IMR-90 (cell line): ENCODE measurements around the gene GPBAR1. TPM values are rescaled to one million over a fixed set of nuclear protein-coding genes. Genes with fewer than 3 reads are reported as not detected.

Experiments used
- ATAC-seq: fragments of 200-7000 bp; cut with Tn5 transposase; 2 replicates; pipeline ENCODE4 v1.9.1; 2020; ENCODE audit warnings: low read depth, mild to moderate bottlenecking, moderate library complexity
- BruUV-seq: library from RNA; stranded (reverse); fragments of 400-500 nt; replicated peaks from 2 replicates; lab custom pipeline; 2021; lab: Mats Ljungman, UMichigan
- CTCF ChIA-PET: fragments of 300-600 bp; formaldehyde crosslinking; extraction: SDS; loops from one replicate; lab custom pipeline; 2021; ENCODE audit warnings: antibody characterized with exemption; lab: Yijun Ruan, JAX
- POLR2A ChIA-PET: fragments of 300-600 bp; sonication (Branson Sonifier 250); formaldehyde crosslinking; loops from one replicate; lab custom pipeline; 2022; ENCODE audit warnings: antibody characterized with exemption; ENCODE audit not compliant: unreplicated experiment; lab: Charles Lee
- DNase-seq: peaks from one replicate; pipeline ENCODE4 v3.0.0; 2013
- H2AFZ ChIP-seq: replicated peaks from 2 replicates; pipeline ENCODE3; 2013; ENCODE audit warnings: low read length, mild to moderate bottlenecking; ENCODE audit not compliant: poor library complexity
- H2AK5ac ChIP-seq: 2 replicates; pipeline ENCODE4 v1.6.1; 2013; ENCODE audit warnings: low read depth, low read length, inconsistent platforms
- H2AK9ac ChIP-seq: replicated peaks from 2 replicates; pipeline ENCODE3; 2013; ENCODE audit warnings: mild to moderate bottlenecking, low read depth, low read length, moderate library complexity; ENCODE audit not compliant: poor library complexity
- H2BK120ac ChIP-seq: 2 replicates; pipeline ENCODE4 v1.6.1; 2013; ENCODE audit warnings: low read depth, low read length, inconsistent platforms
- H2BK15ac ChIP-seq: 3 replicates; pipeline ENCODE4 v1.6.1; 2013; ENCODE audit warnings: low read depth, low read length, inconsistent platforms
- H2BK20ac ChIP-seq: 2 replicates; pipeline ENCODE4 v1.6.1; 2013; ENCODE audit warnings: low read depth, mild to moderate bottlenecking, inconsistent platforms, low read length, moderate library complexity
- H2BK5ac ChIP-seq: 2 replicates; pipeline ENCODE4 v1.6.1; 2013; ENCODE audit warnings: mild to moderate bottlenecking, low read depth, low read length, inconsistent platforms; ENCODE audit not compliant: poor library complexity, severe bottlenecking
- H3K14ac ChIP-seq: replicated peaks from 2 replicates; pipeline ENCODE4 v1.6.1; 2013; ENCODE audit warnings: low read depth, low read length, inconsistent platforms
- H3K18ac ChIP-seq: 2 replicates; pipeline ENCODE4 v1.6.1; 2013; ENCODE audit warnings: low read depth, low read length, control low read depth
- H3K23ac ChIP-seq: 2 replicates; pipeline ENCODE4 v1.6.1; 2013; ENCODE audit warnings: low read depth, low read length, inconsistent platforms
- H3K27ac ChIP-seq: 2 replicates; pipeline ENCODE4 v1.5.1; 2013; ENCODE audit warnings: mild to moderate bottlenecking, control low read depth, low read length; ENCODE audit not compliant: insufficient read depth
- H3K27me3 ChIP-seq: 2 replicates; pipeline ENCODE4 v1.6.1; 2013; ENCODE audit warnings: low read length; ENCODE audit not compliant: control insufficient read depth, insufficient read depth
- H3K36me3 ChIP-seq: 2 replicates; pipeline ENCODE4 v1.6.1; 2013; ENCODE audit warnings: low read length, mixed read lengths; ENCODE audit not compliant: control insufficient read depth, insufficient read depth
- H3K4ac ChIP-seq: 2 replicates; pipeline ENCODE4 v1.6.1; 2013; ENCODE audit warnings: low read depth, low read length, inconsistent platforms
- H3K4me1 ChIP-seq: 2 replicates; pipeline ENCODE4 v1.6.1; 2013; ENCODE audit warnings: low read length, mixed read lengths; ENCODE audit not compliant: control insufficient read depth, insufficient read depth
- H3K4me2 ChIP-seq: 2 replicates; pipeline ENCODE4 v1.6.1; 2013; ENCODE audit warnings: low read depth, mild to moderate bottlenecking, control low read depth, low read length, moderate library complexity
- H3K4me3 ChIP-seq: 2 replicates; pipeline ENCODE4 v1.5.1; 2013; ENCODE audit warnings: low read depth, mild to moderate bottlenecking, control low read depth, low read length, moderate library complexity; ENCODE audit not compliant: insufficient read depth
- H3K56ac ChIP-seq: 2 replicates; pipeline ENCODE4 v1.6.1; 2013; ENCODE audit warnings: low read length, inconsistent platforms; ENCODE audit not compliant: insufficient read depth; ENCODE audit errors: extremely low read depth
- H3K79me1 ChIP-seq, 2 experiments: 2 replicates each; pipeline ENCODE4 v1.6.1; 2013; ENCODE audit warnings: low read length in 2 of 2, inconsistent platforms in 1 of 2, low read depth in 1 of 2
- H3K9ac ChIP-seq: 2 replicates; pipeline ENCODE4 v1.6.1; 2013; ENCODE audit warnings: low read depth, low read length, control low read depth
- H3K9me1 ChIP-seq: 2 replicates; pipeline ENCODE4 v1.6.1; 2013; ENCODE audit warnings: low read length, inconsistent platforms; ENCODE audit not compliant: insufficient read depth
- H3K9me3 ChIP-seq: 2 replicates; pipeline ENCODE4 v1.6.1; 2013; ENCODE audit warnings: low read length; ENCODE audit not compliant: control insufficient read depth, insufficient read depth
- H4K20me1 ChIP-seq: 2 replicates; pipeline ENCODE4 v1.6.1; 2013; ENCODE audit warnings: low read length, inconsistent platforms; ENCODE audit not compliant: insufficient read depth
- H4K5ac ChIP-seq: 2 replicates; pipeline ENCODE4 v1.6.1; 2013; ENCODE audit warnings: mild to moderate bottlenecking, low read depth, low read length, control low read depth
- H4K8ac ChIP-seq, 2 experiments: 2 replicates each; pipeline ENCODE4 v1.6.1; 2013; ENCODE audit warnings: low read depth in 2 of 2, low read length in 2 of 2, control low read depth in 1 of 2, inconsistent platforms in 1 of 2
- H4K91ac ChIP-seq: 2 replicates; pipeline ENCODE4 v1.6.1; 2013; ENCODE audit warnings: low read depth, low read length, inconsistent platforms; ENCODE audit not compliant: insufficient read depth
- CTCF ChIP-seq: conservative IDR thresholded peaks from 2 replicates; pipeline ENCODE4 v1.5.1; 2012; ENCODE audit warnings: mild to moderate bottlenecking, low read depth, low read length, improper control_type of control experiment
- ELK1 ChIP-seq: fragments of 150-350 bp; IDR thresholded peaks from 2 replicates; pipeline ENCODE4 v1.6.1; 2016; ENCODE audit warnings: low read depth, mild to moderate bottlenecking, low read length, moderate library complexity, borderline replicate concordance
- MAZ ChIP-seq: IDR thresholded peaks from 2 replicates; pipeline ENCODE4 v1.6.1; 2012; ENCODE audit warnings: low read depth, mild to moderate bottlenecking, low read length, improper control_type of control experiment, moderate library complexity, borderline replicate concordance
- NFE2L2 ChIP-seq: fragments of 150-350 bp; IDR thresholded peaks from 2 replicates; pipeline ENCODE4 v1.6.1; 2016; ENCODE audit warnings: low read depth, mild to moderate bottlenecking, low read length
- WGBS, 2 experiments: methylation state at CpG; one replicate each; pipeline versions ENCODE4 v1.1.5 to v1.1.7; 2013; ENCODE audit warnings: missing lambda C conversion rate in 2 of 2; ENCODE audit not compliant: insufficient read length in 1 of 2; ENCODE audit errors: extremely low coverage in 2 of 2; 5-methylcytosine and 5-hydroxymethylcytosine counted together
- dilution Hi-C: fragments of 300-500 bp; cut with HindIII; formaldehyde crosslinking; loops from one replicate; pipeline ENCODE4 v1.14.3; 2018; ENCODE audit warnings: low sequenced_read_pairs; ENCODE audit not compliant: unreplicated experiment
- in situ Hi-C: fragments of 300-500 bp; cut with MboI; formaldehyde crosslinking; loops from 3 replicates; pipeline ENCODE4 v1.14.3; 2019; ENCODE audit warnings: low sequenced_read_pairs, inconsistent platforms, mixed read lengths
- intact Hi-C: fragments of 100-400 bp; cut with micrococcal nuclease; formaldehyde crosslinking; loops from 2 replicates; pipeline ENCODE4 v1.10.0; 2022
- polyA plus RNA-seq, 3 experiments: library from polyadenylated mRNA; depleted of rRNA; stranded (reverse); fragments of >200 nt; gene quantifications; 2 replicates each; pipeline ENCODE4 v1.2.3, GENCODE V29; 2012; ENCODE audit warnings: low replicate concordance in 1 of 3
- total RNA-seq: library from RNA; depleted of rRNA; stranded (reverse); fragments of >200 nt; gene quantifications from 2 replicates; pipeline ENCODE4 v1.2.3, GENCODE V29; 2012

GPBAR1 gene
- total and polyA plus RNA-seq, 2 of the 4 experiments (the other 2 are of a cell fraction), result under 0.01 to 0.21 TPM

- TF ChIP-seq CTCF, result no peak
These were observed 16.4 kb downstream of the GPBAR1 start (continued) for GRCh38 chr2:218276986-218277755.

- Histone ChIP-seq H3K4me3 (no peak overlapping the region), H2BK5ac (no peak overlapping the region), H3K18ac (no peak overlapping the region), H3K27me3 (no peaks in the 10 kb centered on the region), H3K4me1 (peaks cover 14% of the 10 kb centered on the region), H3K4ac (no peak overlapping the region), H4K20me1 (peaks cover 8% of the 10 kb centered on the region), H4K8ac (no peak overlapping the region), H4K5ac (no peak overlapping the region), H2BK20ac (no peak overlapping the region), H2AK5ac (no peak overlapping the region), H3K9ac (no peak overlapping the region), H2BK15ac (no peak overlapping the region), H3K79me1 (peaks cover 5 to 78% of the 10 kb centered on the region in 2 experiments), H3K9me3 (no peaks in the 10 kb centered on the region), H3K14ac (no peak overlapping the region), H2BK120ac (no peak overlapping the region), H3K36me3 (peaks cover 74% of the 10 kb centered on the region), H3K4me2 (no peak overlapping the region), H4K91ac (no peak overlapping the region), H3K27ac (no peak overlapping the region), H2AFZ (no peak overlapping the region), H3K23ac (no peak overlapping the region), H3K9me1 (no peaks in the 10 kb centered on the region), H3K56ac (no peak overlapping the region), H2AK9ac (no peak overlapping the region)
- intact Hi-C loops (loop anchor here (10.0 kb wide), 1 partner anchor 287 kb away; the partner anchor contains the start of genes CNOT9 and USP37), dilution Hi-C loops (no loop called here), in situ Hi-C loops (loop anchor here (10.0 kb wide), 1 partner anchor 117 kb away; the partner anchor contains the start of gene CTDSP1)
- DNase-seq (no peak), ATAC-seq (no peak)
- TF ChIP-seq ELK1 (no peak), NFE2L2 (no peak), MAZ (no peak)
- 65% methylated on average over 3 of the region's 7 CpGs; no CpG with 5 or more reads in 1 of the 2 experiments for WGBS, 2 experiments
- POLR2A ChIA-PET, result no interaction called here
- BruUV-seq, result no TSS peak
- CTCF ChIA-PET, result no interaction called here
These were observed 17.1 kb downstream of the GPBAR1 start for GRCh38 chr2:218277921-218278320.
